ENCODE measurements around the gene CCDC116.
A peak's percentile ranks its signal among the peaks of the same experiment; 100 is the strongest.
"Not testable (repeated sequence)": the region's sequence is repeated elsewhere in the genome, so short reads cannot be mapped to it uniquely, and the experiment has no call there.

The CCDC116 gene

DNA sequence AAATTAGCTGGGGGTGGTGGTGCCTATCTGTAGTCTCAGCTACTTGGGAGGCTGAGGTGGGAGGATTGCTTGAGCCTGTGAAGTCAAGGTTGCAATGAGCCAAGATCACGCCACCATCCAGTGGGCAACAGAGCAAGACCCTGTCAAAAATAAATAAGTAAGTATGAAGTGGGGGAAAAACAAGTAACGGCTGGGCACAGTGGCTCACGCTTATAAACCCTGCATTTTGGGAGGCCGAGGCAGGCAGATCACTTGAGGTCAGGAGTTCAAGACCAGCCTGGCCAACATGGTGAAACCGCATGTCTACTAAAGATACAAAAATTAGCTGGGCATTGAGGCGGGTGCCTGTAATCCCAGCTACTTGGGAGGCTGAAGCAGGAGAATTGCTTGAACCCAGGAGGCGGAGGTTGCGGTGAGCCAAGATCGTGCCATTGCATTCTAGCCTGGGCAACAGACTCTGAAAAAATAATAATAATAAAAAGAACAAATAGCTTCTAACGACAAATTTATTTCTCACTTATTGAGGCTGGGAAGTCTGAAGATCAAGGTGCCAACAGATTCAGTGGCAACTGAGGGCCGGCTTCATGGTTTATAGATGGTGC is 22.9 kb upstream of the CCDC116 start:
- not testable (repeated sequence) for DNase-seq

DNA sequence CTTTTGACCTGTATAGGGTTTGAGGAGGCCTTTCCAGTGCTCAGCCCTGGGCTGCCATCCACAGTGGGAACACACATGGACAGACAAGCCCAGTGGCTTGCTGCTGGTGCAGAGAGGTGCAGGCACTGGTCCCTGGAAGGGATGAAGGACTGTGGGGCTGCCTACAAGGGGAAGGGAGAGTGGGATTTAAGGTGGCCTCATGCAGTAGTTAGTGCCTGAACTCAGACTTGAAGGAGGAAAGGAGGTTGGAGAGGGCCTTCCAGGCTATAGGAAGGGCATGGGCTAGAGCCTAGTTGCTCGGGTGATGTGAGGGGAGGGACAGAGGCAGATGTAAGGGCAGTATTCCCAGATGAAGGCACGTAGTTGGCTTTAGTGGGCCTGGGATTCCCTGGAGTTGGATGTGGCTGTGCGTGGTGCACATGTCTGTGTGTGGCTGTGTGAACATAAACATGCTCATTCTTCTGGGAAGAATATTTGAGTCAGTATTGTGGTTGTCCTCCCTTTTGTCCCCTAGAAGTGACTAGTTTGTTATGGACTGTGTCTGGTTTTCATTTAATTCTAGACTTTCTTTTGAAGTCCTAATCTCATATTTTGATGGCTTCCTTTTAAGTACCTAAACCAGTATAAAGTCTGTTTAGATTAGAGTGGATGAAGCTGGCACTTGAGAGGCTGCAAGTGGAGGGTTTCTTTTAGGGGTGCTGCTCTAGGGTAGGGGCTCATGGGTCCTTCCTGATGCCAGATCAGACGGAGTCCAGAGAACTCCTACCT is 21.2 kb upstream of the CCDC116 start:
- no peak for DNase-seq

DNA sequence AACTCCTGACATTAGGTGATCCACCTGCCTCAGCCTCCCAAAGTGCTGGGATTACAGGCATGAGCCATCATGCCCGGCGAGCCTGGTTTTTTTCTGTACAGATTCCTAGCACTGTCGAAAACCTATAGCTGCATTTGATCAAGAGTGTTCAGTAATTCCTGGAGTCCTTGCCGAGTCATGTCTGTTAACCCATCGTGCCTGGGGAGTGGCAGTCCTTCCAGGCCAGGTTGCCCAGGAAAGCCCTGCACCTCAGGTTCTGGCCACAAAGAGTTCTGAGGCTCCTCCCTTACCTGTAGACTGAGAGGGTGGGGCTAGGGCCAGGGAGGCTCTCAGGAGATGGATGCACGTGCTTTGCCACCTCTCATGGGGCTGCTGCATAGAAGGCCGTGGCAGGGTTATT is 19.7 kb upstream of the CCDC116 start:
- no peak for DNase-seq

DNA sequence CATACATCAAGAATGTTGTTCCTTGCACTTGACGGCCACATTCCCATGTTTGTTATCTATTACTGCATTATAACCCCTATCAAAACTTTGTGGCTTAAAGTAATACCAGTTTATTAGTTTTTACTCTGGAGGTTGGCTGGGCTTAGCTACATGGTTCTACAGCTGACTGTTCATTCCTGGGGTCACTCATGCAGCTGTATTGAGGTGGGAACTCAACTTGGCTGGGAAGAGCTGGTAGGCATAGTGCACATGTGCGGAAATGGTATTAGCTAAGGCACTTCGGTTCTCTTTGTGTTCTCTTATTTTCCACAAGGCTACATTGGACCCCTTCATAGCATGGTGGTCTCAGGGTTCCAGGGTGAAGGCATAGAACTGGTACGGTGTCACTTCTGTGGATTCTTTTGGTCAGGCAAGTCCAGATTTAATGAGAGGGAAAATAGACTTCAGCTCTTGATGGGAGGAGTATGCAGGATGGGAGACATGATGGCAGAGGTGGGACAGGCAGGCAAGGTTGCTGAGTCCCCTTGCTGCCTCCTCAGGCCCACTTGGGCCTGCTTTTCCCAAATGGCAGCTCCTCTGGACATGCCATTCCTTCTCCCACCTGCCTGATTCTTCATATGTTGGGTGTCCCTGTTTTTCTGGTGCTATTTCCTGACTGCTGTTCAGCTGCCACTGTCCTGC is 18.9 kb upstream of the CCDC116 start:
- DNase-seq, result no peak

DNA sequence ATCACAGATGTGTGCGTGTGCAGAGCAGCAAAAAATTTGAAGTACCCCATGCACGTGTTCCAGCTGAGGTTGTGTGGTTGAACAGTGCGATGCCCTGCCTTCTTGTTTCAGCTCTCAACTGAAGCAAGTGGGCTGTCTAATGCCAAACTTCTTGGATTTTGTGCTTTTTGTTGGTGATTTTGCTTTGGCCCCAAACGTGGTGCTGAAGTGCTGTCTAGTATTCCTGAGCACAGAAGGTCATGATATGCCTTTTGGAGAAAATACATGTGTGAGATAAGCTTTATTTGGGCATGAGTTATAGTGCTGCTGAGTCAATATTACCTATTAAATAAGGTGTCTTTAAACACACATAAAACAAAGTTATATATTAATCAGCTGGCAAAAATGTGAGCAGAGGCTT is 16.8 kb upstream of the CCDC116 start:
- no peak for DNase-seq

DNA sequence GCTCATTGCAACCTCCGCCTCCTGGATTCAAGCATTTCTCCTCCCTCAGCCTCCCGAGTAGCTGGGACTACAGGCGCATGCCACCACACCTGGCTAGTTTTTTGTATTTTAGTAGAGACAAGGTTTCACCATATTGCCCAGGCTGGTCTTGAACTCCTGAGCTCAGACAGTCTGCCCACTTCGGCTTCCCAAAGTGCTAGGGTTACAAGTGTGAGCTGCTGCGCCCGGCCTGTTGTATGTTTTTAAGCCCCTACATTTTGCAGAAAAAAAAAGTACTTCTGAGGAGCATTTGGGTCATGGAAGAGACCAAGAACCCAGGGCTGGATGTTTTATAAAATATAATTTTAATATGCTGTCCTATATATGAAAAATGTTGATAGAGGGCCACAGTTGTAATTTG is 15.2 kb upstream of the CCDC116 start:
- DNase-seq, result not testable (repeated sequence)

DNA sequence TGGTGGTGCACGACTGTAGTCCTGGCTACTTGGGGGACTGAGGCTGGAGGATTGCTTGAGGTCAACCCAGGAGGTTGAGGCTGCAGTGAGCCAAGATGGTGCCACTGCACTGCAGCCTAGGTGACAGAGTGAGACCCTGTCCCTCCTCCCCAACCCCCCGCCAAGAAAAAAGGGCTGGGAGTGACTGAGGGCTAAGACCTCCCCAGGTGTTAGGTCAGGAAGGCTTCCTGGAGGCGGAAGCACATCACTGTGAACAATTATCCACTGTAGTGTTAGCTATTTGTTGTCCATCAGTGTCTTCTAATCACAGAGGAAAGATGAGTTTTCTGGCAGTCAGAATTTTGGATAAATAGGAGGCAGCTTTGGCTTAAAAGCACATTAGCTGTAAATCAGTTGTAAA is 11.5 kb upstream of the CCDC116 start:
- DNase-seq, result no peak

DNA sequence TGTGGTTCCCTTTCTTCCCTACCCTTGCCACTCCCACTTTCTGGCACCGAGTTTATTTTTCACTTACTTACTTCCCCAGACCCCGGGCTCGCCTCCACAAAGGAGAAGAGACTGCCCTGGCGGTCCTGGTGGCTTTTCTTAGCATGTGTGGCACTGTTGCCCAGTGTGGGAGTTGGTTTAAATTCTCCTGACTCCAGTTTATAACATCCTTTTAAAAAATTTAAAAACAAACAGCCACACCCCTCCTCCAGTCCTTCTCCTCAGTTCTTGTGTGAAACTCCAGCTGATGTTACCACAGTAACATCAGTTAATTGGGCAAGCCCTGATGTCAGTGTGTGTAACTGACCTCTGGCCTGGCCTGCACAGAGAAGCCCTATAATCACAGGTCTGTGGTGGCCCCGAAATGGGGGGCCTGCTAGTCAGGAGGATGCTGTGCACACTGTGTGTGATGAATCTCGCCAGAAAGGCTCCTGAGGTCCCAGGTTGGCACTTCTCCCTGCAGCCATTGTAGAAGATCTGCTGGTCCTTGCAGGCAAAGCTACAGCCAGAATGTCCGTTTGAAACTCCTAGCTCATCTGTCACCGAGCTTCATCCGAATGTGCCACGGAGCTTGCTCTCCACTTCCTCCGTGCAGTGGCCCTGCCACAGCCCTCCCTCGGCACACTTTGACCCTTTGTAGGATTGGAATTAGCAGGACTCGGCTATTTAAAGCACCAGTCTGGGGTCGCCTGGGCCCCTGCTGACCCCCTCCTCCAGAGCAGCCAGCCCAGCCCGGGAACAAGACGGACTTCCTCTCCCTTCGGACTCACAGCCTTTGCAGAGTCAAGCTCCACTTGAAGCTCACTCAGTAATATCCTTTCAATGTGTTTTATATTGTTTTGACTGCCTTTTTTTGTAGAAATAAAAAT is 10.3 kb upstream of the CCDC116 start:
- peak; percentile 68 to 77 for DNase-seq

DNA sequence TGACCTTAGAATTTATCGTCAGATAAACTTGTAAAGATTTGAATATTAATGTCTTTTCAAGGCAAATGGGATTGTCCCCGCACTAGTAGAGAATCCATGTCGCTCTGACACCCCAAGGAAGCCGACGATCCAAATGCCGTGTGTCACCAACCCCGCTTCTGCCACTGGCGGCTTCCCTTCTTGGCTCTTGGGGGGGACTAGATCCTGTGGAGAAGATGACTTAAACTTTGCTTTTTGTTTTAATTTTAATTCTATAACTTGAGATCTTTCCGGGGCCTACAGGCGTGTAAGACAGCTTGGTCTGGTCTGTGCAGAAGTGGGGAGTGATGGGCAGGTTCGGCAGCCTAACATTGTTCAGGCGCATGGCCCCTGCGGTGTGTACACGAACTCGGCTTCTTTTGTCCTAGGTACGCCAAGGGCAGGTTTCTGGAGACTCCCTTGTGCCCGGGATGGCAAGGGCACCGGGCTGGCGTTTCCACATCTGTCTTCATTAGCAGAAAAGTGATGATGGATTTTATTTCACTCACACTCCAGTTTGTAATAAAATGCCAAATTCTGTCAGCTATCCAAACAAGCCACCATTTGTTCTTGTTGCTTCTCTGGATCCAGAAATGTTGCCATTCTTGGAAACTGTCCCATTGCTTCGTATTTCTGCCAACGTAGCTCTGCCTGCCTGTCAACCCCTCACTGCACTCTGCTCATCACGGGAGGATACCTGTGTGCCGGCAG is 9.5 kb upstream of the CCDC116 start:
- no peak for DNase-seq

DNA sequence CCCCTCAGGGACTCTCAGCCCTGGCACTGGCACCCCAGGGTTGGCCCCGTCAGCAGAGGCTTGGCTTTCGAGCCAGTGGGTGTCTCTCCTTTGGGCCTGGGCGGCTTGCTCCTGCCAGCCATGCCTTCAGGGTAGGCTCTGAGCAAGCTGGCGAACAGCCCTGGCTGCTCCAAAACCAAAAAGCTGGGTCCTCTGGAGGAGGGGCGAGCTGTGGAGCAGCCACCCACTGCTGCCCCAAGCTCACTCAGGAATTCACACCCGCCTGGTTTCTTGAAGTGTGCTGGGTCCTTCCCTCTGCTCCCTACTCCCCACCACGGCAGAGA is 9.0 kb upstream of the CCDC116 start:
- no peak for DNase-seq

DNA sequence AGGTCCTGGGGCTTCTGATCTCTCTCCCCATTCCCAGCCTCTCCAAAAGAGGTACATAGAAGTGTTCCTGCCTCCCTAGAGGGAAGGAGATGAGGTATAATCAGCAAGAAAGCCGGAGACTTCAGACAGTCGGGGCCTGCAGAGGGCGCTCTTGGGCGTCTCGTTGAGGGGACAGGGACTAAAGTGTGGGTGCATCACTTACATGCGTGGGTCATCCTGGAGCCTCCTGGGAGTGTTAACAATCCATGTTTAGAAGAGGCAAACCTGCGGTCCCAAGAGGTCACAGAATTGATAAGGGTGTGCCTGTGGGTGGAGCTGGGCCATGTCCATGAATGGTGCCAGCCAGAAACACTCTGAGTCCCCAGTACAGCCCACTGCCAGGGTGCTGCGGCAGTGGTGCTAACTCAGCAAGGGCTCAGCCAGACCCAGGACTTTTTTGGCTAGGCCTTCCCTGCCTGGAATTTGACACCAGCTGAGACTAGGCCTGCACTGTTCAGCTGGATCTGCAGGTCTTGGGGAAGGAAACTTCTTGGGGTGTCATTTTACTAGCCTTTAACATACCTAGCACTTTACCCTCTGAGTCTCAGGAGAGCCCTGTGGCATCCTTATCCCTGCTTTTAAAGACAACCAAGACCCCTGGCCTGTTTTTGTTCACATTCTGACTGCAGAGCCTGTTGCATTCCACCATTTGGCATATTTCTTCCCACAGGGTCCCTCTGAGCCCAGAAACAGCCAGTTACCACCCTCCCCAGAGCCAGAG is 8.3 kb upstream of the CCDC116 start:
- DNase-seq, result no peak

DNA sequence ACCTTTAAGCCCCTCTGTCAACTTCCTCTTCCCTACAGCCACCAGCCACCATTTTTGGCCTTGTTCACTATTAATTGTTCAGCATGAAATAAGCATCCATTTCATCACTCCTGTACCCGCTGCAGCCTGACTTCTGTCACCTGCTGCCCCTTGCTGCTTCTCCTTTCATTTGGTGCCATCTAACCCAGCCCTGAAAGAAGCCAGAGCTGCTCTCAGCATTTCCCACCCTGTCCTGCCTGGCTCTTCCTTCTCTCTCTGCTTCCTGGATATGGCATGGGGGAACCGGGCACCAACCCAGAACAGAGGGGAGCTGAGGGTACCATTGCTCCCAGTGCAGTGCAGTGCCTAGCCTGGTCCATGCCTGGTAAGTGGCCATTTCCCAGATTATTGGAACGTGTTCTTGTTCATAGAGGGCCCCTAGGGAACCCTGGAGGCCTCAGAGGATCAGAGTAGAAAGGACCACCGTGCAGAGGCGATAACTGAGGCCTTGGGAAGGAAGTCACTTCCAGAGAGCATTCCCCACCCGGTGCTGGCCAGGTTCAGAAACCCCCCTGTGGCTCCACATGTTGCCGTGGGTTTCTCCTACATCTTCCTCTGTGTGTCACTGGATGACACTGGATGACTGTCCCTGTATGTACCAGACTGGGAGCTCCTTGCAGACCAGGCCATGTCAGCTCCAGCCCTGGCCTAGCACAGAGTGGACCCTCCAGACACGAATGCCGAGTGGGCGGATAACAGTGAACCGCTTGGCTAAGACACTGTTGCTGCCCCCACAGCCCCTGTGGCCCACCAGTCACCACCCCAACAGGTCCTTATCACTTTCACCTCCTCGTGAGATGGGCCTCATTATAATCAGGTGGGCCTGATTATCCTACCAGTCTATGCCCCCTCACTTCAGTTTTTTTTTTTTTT is 7.4 kb upstream of the CCDC116 start:
- no peak for DNase-seq

DNA sequence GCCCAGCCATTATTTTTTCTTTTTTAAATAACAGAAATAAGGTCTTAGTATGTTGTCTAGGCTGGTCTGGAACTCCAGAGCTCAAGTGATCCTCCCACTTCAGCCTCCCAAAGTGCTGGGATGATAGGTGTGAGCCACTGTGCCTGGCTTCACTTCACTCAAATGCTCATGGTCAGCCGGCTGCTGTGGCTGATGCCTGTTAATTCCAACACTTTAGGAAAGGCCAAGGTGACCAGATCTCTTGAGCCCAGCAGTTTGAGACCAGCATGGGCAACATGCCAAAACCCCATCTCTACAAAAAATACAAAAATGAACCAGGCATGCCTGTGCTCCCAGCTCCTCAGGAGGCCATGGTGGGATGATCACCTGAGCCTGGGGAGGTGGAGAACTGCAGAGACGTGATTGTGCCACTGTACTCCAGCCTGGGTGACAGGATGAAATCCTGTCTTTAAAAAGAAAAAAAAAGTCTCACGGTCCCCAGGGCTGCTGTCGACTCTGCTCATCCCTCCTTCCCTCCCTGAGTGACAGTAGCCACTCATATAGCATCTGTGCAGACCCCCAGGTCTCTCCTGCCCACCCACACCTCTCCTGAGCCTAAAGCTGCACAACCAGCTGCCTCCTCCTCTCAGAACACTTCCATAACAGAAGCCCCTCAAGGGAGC is 6.4 kb upstream of the CCDC116 start:
- no peak for DNase-seq

DNA sequence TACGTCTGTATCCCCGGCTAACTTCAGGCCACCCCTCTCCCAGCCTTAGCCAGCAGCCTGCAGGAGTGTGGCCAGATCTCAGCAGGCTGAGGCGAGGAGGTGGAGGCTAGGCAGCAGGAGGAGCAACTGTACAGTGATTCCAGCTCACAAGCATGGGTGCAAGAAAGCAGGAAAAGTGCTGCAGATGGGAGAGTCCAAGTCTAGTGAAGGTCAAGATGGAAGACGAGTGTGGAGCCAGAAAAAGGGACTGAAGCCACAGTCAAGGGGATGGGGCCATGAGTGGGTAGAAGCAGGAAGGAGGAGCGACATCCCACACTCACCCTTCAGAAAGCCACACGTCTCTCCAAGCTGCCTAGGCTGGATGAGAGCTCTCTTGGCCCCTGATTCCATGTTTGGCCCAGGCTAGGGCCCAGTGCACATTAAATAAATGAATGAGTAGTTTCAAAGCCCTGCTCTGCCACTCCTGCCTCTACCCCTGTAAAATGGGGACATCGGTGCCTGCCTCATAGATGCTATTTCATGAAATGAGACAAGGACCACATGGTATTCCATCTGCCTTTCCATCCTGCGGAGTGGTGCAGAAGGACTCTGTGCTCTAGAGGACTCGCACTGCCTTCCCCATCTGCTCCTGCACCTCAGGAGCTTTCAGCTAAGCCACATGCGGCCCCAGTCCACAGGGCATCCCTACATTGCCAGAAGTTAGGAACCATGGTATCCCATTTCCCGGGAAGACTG is 5.7 kb upstream of the CCDC116 start:
- no peak for DNase-seq

DNA sequence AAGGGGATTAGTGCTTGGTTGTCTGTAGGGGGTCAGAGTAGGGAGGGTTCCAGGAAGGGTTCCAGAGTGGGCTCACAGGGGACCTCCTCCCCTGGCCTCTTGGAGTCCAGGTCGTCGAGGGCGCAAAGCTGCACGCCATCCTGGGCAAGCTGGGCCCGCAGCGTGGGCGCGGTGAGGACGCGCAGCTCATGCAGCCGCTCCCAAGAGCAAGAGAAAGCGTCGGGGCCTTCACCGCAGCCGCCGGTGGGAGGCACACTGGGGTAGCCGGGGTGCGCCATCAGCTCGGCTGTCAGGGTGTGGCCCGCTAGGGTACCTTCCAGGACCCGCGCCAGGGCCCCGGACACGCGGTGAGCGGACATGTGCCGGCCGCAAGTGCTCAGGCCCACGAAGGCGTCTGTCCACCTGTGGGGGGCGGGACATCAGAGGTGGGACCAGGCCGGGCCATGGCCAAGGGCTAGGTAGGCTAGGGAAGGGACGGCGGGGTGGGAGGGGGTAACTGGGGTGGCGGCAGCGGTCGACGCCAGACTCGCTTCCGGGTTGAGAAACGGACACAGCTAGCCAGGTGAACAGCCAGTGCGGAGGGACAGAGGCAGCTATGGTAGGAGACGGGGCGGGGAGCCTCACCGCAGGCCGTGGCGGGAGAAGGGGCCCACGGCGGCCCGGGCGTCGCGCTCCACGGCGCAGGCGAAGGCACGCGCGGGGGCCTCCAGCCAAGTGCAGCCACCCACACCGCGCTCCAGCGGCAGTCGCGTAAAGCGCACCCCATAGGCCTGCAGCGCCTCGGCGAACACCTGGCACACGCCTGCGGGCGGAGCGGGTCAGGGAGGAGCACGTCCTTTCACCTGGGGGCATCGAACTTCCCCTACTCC is 3.9 kb upstream of the CCDC116 start:
- no peak for DNase-seq

DNA sequence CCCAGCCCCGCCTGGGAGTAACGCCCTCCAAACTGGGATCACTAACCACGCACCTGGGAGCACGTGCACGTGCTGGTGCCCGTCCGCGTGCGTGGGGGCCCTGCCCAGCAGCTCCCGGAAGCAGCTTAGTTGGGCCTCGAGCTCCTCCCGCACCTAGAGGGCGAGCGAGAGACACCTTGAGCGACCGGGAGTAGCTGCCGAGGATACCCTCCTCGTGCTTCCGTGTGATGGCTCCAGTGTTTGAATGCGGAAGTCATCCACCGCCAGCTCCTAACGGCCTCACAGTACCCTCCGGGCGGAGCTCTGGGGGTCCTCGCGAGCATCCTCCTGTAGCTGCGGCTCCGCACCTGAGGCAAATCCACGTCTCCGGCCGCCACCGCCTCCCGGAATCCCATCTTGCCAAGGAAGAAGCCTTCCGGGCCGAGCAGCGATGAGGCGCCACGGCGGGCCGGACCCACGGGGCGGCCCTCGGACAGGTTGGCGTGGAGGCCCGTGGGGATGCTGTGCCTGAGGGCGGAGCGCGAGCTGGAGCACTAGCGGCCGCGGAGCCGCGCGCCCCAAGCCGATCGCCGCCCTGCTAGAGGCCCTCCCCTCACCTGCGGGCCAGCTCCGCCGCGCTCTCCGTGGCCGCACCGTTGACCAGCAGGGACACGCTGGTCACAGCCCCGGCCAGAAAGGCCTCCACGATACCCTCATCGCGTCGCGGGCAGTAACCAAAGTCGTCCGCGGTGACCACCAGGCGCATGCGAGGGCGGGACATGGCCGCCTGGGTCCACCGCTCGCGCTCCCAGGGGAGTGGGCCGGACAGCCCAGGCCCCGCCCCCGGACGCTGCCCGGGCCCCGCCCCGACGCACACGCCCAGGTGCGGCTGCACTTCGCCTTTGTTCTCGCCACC is 3.1 kb upstream of the CCDC116 start, which contains the start of gene YDJC:
Gene YDJC (minus strand): TSS at position 768 of the 895 bp plus-strand sequence. CDS start 8 bp downstream, at position 760.
- peak; percentile 86 to 97 for DNase-seq

DNA sequence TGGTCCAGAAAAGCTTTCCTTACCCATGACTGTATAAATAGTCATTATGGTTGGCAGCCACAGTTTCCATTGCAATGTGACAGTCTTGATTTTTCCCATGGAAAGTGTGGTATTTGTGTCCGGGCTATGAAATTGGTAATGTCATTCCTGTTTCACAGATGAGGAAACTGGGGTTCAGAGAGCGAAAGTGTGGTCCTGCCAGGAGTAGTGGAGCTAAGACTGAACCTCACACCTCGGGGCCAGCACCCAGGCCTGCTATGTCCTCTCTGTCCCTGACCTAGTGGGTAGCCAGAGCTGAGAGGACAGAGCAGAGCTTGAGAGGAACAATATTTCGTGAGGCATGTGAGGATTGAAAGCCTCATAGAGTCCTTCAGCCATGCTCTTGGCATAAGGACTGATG is 1.5 kb upstream of the CCDC116 start:
- DNase-seq, result no peak
